Urothelium cell line (cell line): ENCODE data around the gene ATG12.
A peak's percentile ranks its signal among the peaks of the same experiment; 100 is the strongest.
"Not testable (repeated sequence)": the region's sequence is repeated elsewhere in the genome, so short reads cannot be mapped to it uniquely, and the experiment has no call there.

Experiments
- DNase-seq: peaks from one replicate; pipeline ENCODE4 v3.0.0; 2011; ENCODE audit warnings: low spot score, mixed read lengths
- FAIRE-seq: peaks from 2 replicates; lab custom pipeline; 2011; peaks lifted over from hg19 to GRCh38; lab: Jason Lieb, UNC

The ATG12 gene

GRCh38 chr5:115843444-115844130 lies 2.2 kb upstream of the ATG12 start:
- FAIRE-seq: no peak
- DNase-seq: no peak

- FAIRE-seq: no peak
- DNase-seq: no peak
Observed at GRCh38 chr5:115842952-115843351, 1.6 kb upstream of the ATG12 start.

GRCh38 chr5:115842089-115842935 lies 947 bp upstream of the ATG12 start:
- DNase-seq: peak; percentile 83
- FAIRE-seq: no peak

- FAIRE-seq (no peak), DNase-seq (no peak)
Observed at GRCh38 chr5:115840873-115841272, 492 bp downstream of the ATG12 start.

DNA sequence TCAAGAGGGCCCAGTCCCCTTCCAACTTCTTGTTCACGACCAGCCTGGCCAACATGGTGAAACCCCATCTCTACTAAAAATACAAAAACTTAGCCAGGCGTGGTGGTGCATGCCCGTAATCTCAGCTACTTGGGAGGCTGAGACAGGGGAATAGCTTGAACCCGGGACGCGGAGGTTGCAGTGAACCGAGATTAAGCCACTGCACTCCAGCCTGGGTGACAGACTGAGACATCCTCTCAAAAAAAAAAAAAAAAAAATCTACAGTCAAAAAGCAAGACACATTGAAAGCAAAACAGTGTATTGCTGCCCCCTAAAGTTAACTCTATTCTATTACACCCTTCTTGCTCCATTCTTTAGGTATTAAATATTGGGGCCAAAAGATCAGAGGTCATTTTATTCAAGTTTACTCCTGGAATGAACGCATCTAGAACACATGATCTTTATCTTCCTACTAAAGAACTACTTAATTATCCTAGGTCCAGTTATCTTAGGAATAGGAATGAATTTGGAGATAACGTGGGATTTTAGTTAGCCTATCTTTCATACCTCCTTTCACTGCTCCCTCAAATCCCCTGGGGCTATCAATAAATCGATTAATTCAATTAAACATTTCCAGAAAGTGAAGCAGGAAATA lies 2.4 kb downstream of the ATG12 start:
- FAIRE-seq (no peak), DNase-seq (peak; percentile 37)

GRCh38 chr5:115835481-115835880 lies 5.9 kb downstream of the ATG12 start:
- FAIRE-seq: no peak
- no peak for DNase-seq

DNA sequence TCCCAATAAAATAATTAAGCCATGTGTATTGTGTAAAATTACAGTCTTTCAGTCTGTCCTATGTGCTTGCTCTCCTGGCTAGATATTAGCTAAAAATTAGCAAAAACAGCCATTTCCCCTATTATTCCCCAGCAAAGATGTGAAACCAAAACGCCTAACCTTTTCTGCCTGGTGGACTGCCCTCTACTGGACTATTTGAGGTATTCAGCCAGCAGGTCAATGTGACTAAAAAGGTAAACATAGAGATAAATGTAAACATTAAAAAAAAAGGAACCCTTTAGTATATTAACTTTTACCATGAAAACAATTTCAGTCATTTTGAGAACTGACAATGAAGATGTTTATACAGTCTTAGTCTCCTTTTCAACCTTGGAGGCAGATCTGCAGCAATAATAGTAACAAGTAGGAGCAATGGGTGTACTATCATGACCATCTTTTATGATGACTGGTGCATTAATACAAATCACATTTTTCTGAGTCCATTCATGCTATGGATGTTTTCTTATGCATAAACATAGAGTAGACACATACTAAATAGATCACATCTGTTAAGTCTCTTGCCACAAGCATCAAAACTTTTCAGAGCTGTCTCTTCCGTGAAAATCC lies 10.1 kb downstream of the ATG12 start:
- DNase-seq (peak; percentile 44), FAIRE-seq (no peak)

DNA sequence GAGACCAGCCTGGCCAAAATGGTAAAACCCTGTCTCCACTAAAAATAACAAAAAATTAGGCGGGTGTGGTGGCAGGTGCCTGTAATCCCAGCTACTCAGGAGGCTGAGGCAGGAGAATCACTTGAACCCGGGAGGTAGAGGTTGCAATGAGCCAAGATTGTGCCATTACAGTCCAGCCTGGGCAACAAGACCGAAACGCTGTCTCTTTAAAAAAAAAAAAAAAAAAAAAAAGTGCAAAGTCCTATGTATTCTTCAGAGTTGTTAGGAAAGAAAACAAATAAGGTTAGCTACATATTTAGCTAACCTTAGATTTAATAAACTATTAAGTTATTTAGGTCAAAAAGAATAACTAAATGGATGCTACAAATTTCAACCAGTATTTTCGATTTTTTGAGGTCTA lies 11.5 kb downstream of the ATG12 start:
- DNase-seq (no peak), FAIRE-seq (no peak)

GRCh38 chr5:115825948-115826347 lies 15.4 kb downstream of the ATG12 start:
- FAIRE-seq: no peak
- DNase-seq: no peak

GRCh38 chr5:115824983-115825382 lies 16.4 kb downstream of the ATG12 start:
- not testable (repeated sequence) for DNase-seq, FAIRE-seq

DNA sequence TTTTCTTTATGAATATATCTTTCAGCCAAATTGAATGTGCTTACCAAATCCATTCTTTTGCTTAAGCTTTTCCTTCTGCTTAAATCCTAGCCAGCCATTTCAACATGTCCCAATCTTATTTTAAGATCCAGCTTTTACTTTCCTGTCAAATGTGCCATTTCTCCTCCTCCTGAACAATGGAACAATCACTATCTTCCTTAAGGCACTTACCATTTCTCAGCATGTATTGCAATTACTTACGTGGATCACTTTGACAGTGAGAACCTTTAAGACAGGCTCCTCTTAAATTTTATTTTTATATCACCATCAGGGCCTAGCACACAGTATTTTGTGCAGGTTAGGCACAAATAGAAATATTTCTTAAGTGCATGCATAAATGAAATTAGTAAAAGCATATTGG lies 20.5 kb downstream of the ATG12 start:
- no peak for DNase-seq
- FAIRE-seq: no peak

DNA sequence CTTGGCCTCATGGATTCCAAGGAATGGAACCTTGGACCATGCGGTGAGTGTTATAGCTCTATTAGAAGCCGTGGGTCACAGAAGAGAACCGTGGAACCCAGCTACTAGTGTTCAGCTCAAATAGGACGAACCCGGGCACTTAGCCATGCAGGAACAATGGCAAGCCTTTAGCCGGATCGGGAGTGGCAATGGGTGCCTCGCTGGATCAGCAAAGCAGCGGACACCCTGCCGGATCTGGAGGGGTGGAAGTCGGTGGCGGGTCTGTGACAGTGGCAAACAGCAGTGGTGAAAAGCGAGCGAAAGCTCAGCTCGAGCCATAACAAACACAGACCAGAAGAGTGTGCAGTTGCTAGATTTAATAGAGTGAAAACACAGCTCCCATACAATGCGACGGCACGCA lies 22.5 kb downstream of the ATG12 start:
- no peak for DNase-seq
- no peak for FAIRE-seq

DNA sequence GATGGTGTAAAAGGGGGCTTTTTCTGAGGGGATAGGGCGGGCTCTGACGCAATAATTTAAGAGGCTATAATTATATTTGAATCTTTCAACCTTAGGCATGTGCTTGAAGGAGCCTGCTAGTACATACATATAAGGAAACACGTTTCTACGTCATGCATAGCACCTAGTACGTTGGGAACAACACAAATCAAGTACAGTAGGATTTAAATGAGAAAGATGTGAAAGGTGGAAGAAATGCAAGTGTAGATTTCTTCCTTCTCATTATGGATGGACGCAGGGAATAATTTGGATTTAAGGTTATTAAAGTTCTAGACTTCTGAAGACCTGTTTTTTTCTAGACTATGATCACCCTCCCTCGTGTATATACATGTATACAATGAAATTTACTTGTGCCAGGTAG lies 24.0 kb downstream of the ATG12 start:
- no peak for FAIRE-seq

DNA sequence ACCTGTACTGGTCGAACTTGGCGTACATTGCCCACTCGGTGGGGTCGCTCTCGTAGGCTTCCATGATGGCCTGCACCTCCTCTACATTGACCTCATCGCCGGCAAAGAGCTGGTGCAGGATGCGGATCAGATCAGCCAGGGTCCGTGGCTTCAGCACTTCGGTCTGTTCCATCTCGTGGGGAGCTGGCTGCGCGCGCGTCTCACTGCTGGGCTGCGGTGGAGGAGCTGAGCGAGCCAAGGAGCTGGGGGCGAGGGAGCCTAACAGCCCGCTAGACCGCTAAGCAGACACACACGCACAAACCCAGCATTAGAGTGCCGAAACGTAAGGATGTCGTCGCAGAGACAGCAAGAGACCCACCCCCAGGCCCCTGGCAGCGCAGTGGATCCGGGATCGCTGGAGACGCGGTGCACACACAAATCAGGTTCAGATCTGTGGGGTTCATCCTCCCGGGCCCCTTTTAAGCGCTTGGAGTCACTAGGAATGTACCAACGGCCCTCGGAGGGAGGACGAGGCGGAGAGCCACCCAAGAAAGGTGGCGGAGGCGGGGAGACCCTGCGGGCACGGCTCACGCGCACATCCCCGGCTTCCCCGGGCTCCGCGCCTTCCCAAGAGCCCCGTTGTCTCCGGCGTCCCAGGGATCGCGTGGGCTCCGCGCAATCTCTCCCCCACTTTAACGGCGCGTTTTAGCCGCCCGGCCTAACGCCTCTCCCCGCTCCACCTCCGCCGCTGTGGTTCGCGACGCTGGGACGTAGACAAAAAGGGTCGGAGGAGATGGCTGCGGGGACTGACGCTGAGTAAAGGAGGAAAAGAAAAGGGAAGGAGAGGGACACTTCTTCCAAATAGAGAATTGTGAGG lies 24.9 kb downstream of the ATG12 start, which contains the start of gene CDO1:
CDO1 (minus strand) TSS at position 434 of the 856 bp plus-strand sequence; CDS start at position 172, 262 bp downstream.
- DNase-seq (peak; percentile 34), FAIRE-seq (peak; percentile 72)

More for the DNA sequence above, 24.0 kb downstream of the ATG12 start:
- DNase-seq: no peak

DNA sequence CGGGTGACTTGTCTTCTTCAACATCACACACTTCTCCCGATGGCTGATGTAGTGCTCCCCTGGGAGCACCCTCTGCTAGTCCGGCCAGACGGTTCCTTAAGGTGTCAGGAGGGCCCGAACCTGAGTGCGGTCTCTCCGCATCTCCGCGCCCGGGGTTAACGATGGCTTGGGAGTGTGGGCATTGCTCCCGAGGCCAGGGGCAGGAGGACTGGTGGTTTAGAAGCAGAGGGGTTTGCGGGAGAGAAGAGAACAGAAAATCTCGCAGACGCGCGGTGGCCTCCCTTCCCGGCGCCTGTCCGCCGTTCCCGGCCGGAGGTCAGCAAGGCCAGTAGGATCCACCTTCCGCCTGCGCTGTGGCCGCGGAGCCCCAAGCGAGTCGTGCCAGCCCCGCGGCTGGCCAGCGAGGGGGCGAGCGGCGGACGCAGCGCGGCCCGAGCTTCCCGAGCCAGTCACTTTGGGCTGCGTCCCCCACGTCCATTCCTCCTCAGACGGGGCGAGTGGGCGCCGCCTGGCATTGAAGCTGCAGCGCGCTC lies 25.6 kb downstream of the ATG12 start:
- DNase-seq (peak; percentile 20), FAIRE-seq (no peak)

DNA sequence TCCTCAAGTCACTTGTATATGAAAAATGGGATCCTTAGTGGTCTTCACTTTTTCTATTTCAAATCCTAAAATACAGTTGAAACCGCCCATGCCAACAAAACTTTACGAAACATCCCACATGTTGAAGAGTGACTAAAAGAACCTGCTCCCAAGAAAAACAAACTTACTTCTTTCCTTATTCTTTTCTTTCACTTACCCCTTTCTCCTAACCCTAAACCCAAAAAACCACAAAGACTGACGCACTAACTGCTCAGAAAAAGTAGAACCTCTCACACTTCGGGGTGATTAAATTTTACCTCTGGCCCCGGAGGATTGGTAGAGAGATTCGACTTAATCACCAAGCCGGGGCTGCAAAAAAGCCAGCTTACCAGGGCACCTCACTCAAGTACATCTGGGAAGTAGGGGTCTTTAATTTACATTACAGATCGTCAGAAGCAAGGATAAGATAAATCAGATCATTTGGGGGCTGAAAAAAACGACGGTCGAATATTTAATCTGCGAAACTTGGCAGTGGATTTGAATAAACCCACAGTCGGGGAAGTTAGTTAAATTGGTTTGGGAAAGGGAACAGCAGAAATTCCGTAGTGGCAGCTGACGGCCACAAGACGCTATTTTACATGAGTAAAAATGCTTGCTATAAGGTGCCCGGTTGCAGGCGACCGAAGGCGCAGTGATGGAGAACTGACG lies 26.2 kb downstream of the ATG12 start:
- DNase-seq (no peak), FAIRE-seq (no peak)

GRCh38 chr5:115813719-115814118 lies 27.6 kb downstream of the ATG12 start:
- no peak for DNase-seq
- FAIRE-seq: no peak

- FAIRE-seq: no peak
Observed at GRCh38 chr5:115812372-115812771, 29.0 kb downstream of the ATG12 start.

DNA sequence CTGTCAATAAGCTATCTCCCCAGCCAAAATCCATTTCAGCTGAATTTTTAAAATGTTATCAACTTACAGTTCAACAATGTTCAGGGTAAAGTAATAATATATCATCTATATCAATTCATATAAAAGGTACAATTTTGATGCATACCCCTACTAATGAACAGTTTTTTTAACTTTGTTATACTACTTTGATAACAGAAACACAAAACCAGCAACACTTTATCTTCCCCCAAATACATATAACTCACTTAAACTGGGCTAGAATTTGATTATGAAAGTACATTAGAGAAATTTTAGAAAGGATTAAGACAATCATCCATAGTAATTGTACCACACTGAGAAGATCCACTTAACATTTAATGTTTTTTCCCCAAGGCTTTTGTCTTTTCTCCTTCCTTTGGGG lies 30.0 kb downstream of the ATG12 start:
- FAIRE-seq (no peak), DNase-seq (no peak)

More at GRCh38 chr5:115812372-115812771, 29.0 kb downstream of the ATG12 start:
- no peak for DNase-seq
